ENCODE results near the gene GLI1. TPM values are rescaled to one million over a fixed set of nuclear protein-coding genes. Genes with fewer than 3 reads are reported as not detected.

GLI1 gene
- total RNA-seq, 2 donors from 2014 or later: 0.49 TPM; not detected in 1

DNA sequence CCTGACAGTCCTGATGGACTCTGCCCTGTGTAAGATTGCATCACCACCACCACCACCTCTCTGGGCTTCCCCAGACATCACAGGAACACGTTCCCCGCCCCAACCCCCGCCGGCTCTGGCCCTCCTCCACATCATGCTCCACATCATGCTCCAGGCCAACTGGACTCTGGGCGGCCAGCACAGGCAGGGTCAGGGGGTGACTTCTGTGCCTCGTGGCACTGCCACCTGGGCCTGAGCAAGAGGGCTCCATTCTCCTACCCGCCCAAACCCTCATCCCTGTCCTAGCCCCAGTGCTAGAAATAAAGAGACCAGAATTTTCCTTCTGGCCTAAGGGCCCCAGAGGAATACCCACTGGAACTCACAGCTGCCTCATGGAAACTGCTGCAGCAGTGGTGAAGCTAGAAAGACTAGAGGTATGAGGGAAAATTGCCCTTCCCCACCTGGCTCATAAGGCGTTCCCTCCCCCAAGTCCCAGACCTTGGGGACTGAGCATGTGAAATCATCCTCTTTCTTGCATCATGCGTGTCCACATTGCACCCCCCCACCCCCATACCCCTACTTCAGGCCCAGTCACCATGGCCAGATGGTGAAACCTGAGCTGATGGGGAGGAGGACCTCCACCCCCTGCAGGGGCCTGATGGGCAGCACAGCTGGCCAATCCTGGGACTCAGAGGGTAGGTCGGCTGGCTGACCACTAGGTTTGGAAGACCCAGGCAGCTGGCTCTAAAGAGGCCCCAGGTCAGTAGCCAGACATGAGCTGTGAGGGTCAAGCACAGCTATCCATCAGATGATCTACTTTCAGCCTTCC is 4.8 kb upstream of the GLI1 start, which contains the start of gene INHBE:
Gene INHBE (plus strand): TSS at position 742 of the 808 bp plus-strand sequence. CDS start 230 bp downstream, outside the sequence.
- H3K27ac Mint-ChIP-seq: peak within 1 kb of the TSS in 1 of 2 donors; percentile 0
- no peak for DNase-seq (ENCODE audit: low spot score in 2 of 2)
- ATAC-seq: no peak
- H3K36me3 Mint-ChIP-seq: no peaks in the 10 kb centered on the region
- no peaks in the 10 kb centered on the region for H3K9me3 Mint-ChIP-seq

DNA sequence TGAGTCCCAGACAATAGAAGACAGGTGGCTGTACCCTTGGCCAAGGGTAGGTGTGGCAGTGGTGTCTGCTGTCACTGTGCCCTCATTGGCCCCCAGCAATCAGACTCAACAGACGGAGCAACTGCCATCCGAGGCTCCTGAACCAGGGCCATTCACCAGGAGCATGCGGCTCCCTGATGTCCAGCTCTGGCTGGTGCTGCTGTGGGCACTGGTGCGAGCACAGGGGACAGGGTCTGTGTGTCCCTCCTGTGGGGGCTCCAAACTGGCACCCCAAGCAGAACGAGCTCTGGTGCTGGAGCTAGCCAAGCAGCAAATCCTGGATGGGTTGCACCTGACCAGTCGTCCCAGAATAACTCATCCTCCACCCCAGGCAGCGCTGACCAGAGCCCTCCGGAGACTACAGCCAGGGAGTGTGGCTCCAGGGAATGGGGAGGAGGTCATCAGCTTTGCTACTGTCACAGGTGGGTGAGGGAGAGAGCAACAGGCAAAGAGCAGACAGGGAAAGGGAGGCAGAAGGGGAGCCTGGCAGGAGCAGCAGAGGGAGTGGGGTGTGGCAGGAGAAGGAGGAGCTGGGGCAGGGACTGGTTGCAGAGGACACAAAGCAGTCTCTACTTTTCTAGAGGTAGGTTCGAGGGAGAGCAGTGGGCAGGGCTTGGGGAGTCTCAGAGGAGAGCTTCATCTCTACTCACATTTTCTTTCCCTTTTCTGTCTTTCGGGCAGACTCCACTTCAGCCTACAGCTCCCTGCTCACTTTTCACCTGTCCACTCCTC is 4.0 kb upstream of the GLI1 start:
- Mint-ChIP-seq H3K27ac (peak overlapping the region in 1 of 2 donors; percentile 0), H3K9me3 (no peaks in the 10 kb centered on the region), H3K36me3 (no peaks in the 10 kb centered on the region)
- ATAC-seq (no peak), DNase-seq (ENCODE audit: low spot score in 2 of 2) (no peak)

DNA sequence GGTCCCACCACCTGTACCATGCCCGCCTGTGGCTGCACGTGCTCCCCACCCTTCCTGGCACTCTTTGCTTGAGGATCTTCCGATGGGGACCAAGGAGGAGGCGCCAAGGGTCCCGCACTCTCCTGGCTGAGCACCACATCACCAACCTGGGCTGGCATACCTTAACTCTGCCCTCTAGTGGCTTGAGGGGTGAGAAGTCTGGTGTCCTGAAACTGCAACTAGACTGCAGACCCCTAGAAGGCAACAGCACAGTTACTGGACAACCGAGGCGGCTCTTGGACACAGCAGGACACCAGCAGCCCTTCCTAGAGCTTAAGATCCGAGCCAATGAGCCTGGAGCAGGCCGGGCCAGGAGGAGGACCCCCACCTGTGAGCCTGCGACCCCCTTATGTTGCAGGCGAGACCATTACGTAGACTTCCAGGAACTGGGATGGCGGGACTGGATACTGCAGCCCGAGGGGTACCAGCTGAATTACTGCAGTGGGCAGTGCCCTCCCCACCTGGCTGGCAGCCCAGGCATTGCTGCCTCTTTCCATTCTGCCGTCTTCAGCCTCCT is 3.4 kb upstream of the GLI1 start:
- Mint-ChIP-seq H3K36me3 (no peaks in the 10 kb centered on the region), H3K9me3 (no peaks in the 10 kb centered on the region), H3K27ac (peak overlapping the region in 1 of 2 donors; percentile 0)
- peak in 1 of 2 donors; percentile 34 for ATAC-seq
- DNase-seq (ENCODE audit: low spot score in 2 of 2): peak in 1 of 2 donors; percentile 62

DNA sequence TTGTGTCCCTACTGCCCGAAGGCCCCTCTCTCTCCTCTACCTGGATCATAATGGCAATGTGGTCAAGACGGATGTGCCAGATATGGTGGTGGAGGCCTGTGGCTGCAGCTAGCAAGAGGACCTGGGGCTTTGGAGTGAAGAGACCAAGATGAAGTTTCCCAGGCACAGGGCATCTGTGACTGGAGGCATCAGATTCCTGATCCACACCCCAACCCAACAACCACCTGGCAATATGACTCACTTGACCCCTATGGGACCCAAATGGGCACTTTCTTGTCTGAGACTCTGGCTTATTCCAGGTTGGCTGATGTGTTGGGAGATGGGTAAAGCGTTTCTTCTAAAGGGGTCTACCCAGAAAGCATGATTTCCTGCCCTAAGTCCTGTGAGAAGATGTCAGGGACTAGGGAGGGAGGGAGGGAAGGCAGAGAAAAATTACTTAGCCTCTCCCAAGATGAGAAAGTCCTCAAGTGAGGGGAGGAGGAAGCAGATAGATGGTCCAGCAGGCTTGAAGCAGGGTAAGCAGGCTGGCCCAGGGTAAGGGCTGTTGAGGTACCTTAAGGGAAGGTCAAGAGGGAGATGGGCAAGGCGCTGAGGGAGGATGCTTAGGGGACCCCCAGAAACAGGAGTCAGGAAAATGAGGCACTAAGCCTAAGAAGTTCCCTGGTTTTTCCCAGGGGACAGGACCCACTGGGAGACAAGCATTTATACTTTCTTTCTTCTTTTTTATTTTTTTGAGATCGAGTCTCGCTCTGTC is 2.7 kb upstream of the GLI1 start:
- Mint-ChIP-seq H3K9me3 (no peaks in the 10 kb centered on the region), H3K27ac (no peak overlapping the region), H3K36me3 (no peaks in the 10 kb centered on the region)
- no peak for ATAC-seq
- DNase-seq (ENCODE audit: low spot score in 2 of 2): no peak

DNA sequence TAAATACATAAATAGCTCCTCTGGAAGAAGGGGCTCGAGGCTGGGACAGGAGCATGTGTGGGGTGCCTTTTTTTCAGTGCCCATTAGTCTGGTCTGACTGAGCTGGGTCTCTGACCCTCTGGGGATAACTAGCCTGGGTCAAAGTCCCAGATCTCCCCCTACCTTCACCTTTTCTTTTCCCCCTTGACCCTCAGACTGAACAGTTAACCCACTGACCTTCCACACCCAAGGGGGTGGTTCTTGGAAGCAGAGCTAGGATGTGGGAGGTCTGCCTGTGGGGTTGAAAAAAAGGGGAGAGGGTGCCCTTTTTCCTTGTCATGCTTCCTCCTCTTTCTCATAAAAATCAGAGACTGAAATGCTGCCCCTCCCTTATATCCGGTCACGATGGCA is 925 bp upstream of the GLI1 start:
- H3K9me3 Mint-ChIP-seq: no peaks in the 10 kb centered on the region
- no peak for ATAC-seq

DNA sequence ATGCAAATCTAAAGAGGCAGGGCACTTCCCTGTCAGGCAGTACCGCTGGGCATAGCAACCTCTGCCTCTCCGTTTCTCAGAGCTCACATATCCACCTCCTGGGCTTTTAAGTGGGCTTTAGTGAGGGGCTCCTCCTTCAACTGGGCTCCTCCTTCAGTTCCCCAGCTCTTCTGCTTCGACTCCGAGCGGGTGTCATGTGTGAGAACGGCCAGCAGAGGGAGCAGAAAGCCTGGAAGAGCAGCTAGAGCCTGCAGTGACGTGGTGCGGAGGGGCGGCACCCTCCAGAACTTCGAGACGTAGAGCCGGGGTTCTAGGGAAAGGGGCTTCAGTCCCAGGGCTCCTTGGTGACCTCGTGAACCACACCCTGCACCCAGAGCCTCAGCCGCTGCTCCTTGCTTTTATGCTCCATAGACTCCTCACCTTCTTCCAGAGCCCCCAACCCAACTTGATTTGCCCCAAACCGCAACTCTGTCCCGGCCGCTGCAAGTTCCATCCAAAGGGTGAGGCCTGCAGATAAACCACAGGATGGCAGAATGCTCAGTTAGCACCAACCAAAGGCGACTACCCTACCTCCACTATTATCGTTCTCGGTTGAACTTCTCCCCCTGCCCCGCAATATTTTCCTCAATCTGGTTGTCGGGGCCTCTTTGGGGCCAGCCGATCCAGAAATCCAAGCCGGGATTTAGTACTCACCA is 383 bp upstream of the GLI1 start:
- ATAC-seq (peak; percentile 76 to 78), DNase-seq (ENCODE audit: low spot score in 2 of 2) (peak; percentile 91 to 96)
- Mint-ChIP-seq H3K9me3 (no peaks in the 10 kb centered on the region), H3K36me3 (peaks cover 0 to 4% of the 10 kb centered on the region in 2 donors), H3K27ac (peak overlapping the region; percentile 89 to 95)

More for the DNA sequence above, 925 bp upstream of the GLI1 start:
- H3K36me3 Mint-ChIP-seq: peaks cover 0 to 4% of the 10 kb centered on the region in 2 donors
- peak overlapping the region; percentile 89 to 95 for H3K27ac Mint-ChIP-seq
- DNase-seq (ENCODE audit: low spot score in 2 of 2): no peak

DNA sequence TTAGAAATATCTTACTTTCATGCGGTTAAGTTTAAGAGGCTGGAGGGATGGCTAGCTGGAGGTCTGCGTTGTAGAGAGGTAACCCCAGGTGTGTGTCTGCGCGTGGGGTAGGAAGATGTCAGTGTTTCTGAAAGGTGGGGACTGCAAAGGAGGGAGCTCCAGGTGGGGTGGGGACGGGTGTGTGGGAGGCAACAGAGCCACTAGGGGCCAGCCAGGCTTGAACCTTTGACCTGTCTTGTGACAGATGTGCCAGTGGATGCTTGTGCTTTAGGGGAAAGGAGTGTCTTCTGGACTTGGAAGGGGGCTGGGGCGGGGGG is 841 bp downstream of the GLI1 start:
- DNase-seq (ENCODE audit: low spot score in 2 of 2) (peak in 1 of 2 donors; percentile 26), ATAC-seq (no peak)
- H3K36me3 Mint-ChIP-seq: peaks cover 0 to 4% of the 10 kb centered on the region in 2 donors
- no peaks in the 10 kb centered on the region for H3K9me3 Mint-ChIP-seq
- H3K27ac Mint-ChIP-seq: no peak overlapping the region

DNA sequence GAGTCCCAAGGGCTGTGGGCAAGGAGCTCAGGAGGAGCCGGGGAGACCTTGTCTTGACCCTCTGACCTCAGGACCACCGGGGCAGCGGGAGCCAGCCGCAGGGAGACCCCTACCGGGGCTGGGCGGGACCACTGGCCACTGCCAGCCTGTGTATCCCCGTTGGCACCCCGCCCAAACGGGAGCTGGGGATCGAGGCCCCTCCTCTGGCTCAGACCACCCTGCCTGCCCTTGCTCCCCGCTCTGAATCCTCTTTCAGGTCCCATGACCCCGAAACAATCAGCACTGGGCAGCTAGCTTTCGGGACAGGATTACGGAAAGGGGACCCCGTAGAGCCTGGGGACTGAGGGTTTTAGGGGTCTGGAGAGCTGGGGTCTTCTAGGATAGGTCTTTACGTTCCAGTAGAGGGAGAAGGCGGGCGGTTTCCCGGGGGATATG is 1.3 kb downstream of the GLI1 start:
- Mint-ChIP-seq H3K9me3 (no peaks in the 10 kb centered on the region), H3K27ac (no peak overlapping the region), H3K36me3 (peaks cover 0 to 4% of the 10 kb centered on the region in 2 donors)
- DNase-seq (ENCODE audit: low spot score in 2 of 2): peak in 1 of 2 donors; percentile 16
- ATAC-seq: no peak

DNA sequence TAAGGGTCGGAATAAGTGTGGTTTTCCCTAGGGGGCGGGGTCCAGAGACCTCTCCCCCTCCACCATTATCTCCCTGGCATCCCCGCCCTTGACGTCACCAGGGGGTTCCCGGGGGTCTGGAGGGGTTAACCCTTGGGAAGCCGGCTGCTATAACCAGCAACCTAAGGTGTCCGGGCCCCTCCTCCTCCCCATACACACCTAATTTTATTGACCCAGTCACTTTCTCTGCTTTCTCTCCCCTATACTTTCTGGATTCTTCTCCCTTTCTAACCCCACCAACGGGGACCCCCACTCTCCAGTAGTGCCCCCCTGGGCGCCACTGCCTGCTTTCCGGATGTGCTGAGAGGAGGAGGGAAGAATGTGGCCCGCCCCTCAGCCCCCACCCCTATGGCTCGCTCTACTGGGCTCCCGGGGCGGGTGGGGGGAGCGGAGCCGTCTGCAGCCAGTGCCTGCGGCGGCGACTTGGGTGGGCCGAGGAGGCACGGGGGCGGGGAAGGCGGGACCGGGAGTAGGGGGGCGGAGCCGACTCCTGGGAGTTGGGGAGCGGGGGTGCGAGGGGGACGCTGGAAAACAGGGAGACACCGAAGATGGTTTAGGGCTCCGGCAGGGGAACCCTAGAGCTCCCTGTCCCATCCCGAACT is 1.8 kb downstream of the GLI1 start:
- DNase-seq (ENCODE audit: low spot score in 2 of 2): peak in 1 of 2 donors; percentile 19
- H3K9me3 Mint-ChIP-seq: no peaks in the 10 kb centered on the region
- no peak for ATAC-seq
- H3K36me3 Mint-ChIP-seq: peaks cover 0 to 4% of the 10 kb centered on the region in 2 donors
- H3K27ac Mint-ChIP-seq: peak overlapping the region; percentile 55 to 72

DNA sequence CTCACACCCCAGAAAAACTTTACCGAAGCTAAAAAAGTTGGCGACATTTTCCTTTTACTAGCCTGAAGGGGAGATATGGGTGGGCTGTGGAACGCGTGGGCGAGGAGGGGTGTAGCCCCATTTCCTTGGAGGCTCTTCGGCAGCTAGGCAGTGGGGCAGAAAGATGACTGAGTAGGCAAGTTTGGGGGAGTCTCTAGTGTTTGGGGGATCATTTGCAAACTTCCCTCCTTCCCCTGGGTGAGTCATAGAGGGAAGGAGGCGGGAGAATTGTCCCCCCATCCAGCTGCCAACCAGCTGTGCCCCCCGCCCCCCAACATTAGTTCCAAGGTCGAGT is 2.3 kb downstream of the GLI1 start:
- H3K36me3 Mint-ChIP-seq: peaks cover 0 to 4% of the 10 kb centered on the region in 2 donors
- peak overlapping the region; percentile 55 to 72 for H3K27ac Mint-ChIP-seq
- no peaks in the 10 kb centered on the region for H3K9me3 Mint-ChIP-seq
- ATAC-seq (no peak), DNase-seq (ENCODE audit: low spot score in 2 of 2) (peak in 1 of 2 donors; percentile 24)

DNA sequence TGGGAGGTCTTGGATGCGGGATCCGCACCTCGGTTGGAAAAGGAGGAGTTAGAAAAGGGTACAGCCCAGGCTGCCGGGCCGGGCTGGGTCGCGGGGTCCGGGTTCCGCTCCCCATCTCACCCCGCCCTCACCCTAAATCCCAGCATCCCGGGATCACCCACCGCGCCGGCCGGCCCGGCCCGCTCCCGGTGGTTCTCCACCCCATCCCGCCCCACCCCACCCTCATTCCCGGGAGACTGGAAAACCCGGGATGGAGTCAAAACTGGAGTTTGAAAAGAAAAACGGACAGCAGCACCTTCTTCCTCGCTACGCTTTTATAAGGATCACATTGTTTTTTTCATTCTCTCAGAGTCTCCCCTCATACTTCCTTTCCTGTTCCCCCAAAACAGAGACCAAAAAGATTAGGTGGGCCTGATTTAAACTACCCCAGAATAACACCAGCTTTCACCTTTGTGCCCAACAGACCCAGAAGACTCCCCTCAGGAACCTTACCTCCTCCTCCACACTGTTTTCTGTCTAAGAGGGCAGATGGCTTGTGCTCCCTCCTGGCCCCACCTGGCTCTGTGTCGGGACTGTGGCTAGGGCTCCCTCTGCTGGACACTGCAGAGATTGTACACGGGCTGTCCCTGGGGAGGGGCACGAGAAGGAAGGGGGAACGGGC is 2.8 kb downstream of the GLI1 start:
- Mint-ChIP-seq H3K9me3 (no peaks in the 10 kb centered on the region), H3K36me3 (peaks cover 0 to 4% of the 10 kb centered on the region in 2 donors), H3K27ac (peak overlapping the region; percentile 44 to 55)
- DNase-seq (ENCODE audit: low spot score in 2 of 2) (peak; percentile 89 to 94), ATAC-seq (peak; percentile 81 to 82)

DNA sequence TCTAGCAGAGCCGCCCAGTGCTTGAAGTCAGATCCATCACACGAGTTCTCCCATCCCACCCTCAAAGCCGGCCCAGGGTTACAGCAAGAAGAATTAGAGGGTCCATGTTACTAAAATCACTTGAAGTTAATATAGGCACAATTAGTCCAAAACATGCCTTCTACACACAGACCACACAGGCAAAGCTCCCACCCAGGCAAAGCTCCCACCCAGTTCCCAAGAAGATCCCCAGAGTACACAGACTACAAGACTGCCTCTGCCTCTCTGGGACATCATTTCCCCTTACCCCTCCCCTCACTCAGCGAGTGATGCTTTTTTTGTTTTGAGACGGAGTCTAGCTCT is 3.3 kb downstream of the GLI1 start:
- no peaks in the 10 kb centered on the region for H3K9me3 Mint-ChIP-seq

DNA sequence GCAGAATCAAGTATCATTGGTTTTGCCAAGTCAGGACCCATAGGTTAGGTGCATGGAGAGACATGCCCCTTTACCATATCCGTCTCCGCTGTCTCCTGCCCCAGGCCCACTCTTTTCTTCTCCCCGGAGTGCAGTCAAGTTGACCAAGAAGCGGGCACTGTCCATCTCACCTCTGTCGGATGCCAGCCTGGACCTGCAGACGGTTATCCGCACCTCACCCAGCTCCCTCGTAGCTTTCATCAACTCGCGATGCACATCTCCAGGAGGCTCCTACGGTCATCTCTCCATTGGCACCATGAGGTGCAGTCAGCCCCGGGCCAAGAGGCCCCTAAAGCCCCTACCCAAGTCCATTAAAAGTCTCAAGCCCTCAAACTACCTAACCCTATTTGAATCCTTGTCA is 5.0 kb downstream of the GLI1 start:
- no peak for ATAC-seq
- H3K36me3 Mint-ChIP-seq: peaks cover 0 to 4% of the 10 kb centered on the region in 2 donors

More for the DNA sequence above, 3.3 kb downstream of the GLI1 start:
- peaks cover 0 to 4% of the 10 kb centered on the region in 2 donors for H3K36me3 Mint-ChIP-seq
- H3K27ac Mint-ChIP-seq: peak overlapping the region in 1 of 2 donors; percentile 55
- no peak for ATAC-seq
- DNase-seq (ENCODE audit: low spot score in 2 of 2): no peak

DNA sequence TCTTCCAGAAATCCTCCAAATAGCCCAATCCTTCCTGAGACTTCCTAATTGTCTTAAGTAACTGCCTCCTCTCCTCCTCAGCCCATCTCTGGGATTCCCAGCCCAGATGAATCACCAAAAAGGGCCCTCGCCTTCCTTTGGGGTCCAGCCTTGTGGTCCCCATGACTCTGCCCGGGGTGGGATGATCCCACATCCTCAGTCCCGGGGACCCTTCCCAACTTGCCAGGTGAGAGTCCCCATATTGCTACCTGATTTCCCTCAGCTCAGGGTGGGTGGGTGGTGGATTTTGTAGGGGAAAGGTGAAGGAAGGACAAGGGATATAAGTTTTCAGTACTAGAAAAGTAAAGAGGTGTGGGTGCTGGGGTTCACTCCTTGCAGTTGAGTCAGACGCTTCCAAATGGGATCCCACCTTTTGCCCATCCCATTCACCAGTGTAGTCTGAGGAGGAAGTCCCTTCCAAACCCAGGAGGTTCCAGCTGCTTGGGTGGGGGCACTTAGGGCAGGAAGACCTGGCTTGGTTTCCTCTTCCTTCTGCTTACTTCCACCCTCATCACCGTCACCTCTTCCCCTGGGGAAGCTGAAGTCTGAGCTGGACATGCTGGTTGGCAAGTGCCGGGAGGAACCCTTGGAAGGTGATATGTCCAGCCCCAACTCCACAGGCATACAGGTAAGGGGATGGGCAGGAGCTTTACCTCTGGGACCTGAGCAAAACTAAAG is 5.6 kb downstream of the GLI1 start:
- Mint-ChIP-seq H3K27ac (peak overlapping the region; percentile 7 to 22), H3K36me3 (peaks cover 0 to 4% of the 10 kb centered on the region in 2 donors), H3K9me3 (no peaks in the 10 kb centered on the region)
- DNase-seq (ENCODE audit: low spot score in 2 of 2) (no peak), ATAC-seq (no peak)

More for the DNA sequence above, 5.0 kb downstream of the GLI1 start:
- Mint-ChIP-seq H3K9me3 (no peaks in the 10 kb centered on the region), H3K27ac (no peak overlapping the region)
- no peak for DNase-seq (ENCODE audit: low spot score in 2 of 2)

Data from activated naive CD4-positive, alpha-beta T cell treated with anti-CD3 and anti-CD28 coated beads, Interleukin-2, amount 50 U/mL, for 72 hours (primary cell).